Measurements from ENCODE around the gene SYPL1. TPM values are rescaled to one million over a fixed set of nuclear protein-coding genes. Genes with fewer than 3 reads are reported as not detected.

Gene SYPL1
- total and polyA plus RNA-seq, 7 donors, result 66.3 to 113 (median 79.0) TPM

DNA sequence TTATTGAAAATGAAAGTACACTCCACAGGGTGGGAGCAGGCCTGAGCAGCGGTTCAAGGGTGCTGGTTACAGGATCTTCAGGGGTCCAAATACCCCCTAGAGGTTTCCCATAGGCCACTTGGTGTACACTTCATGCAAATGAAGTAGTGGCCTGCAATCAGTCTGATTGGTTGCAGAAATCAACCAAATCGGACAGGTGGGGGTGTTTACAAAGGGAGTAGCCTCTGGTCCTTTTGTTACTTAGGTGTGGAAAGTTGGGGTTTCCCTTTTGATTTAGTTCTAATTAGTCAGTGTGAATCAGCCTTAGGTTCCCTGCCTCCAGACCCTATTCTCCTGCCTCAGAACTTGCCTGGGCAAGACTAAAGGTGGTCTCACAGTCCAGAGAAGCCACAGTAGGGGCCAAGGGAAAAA, 49.6 kb downstream of the SYPL1 start:
- 80 to 87% (median 86%) methylated on average over 2 of the region's 2 CpGs for WGBS, 3 donors
- intact Hi-C loops (cut with DNase I), result loop anchor here in 1 of 2 donors (10.0 kb wide), 1 partner anchor 222 kb away; the partner anchor contains the start of gene NAMPT
- Histone ChIP-seq H3K36me3 (ENCODE audit: insufficient read depth in 1 of 2, low read depth in 1 of 2) (no peaks in the 10 kb centered on the region), H3K9me3 (no peaks in the 10 kb centered on the region), H3K27me3 (ENCODE audit: insufficient read depth in 3 of 3, low read length in 2 of 3) (no peaks in the 10 kb centered on the region), H3K4me3 (no peak overlapping the region), H3K27ac (no peak overlapping the region), H3K4me1 (peaks cover 14% of the 10 kb centered on the region)
- TF ChIP-seq, protein P1, sequence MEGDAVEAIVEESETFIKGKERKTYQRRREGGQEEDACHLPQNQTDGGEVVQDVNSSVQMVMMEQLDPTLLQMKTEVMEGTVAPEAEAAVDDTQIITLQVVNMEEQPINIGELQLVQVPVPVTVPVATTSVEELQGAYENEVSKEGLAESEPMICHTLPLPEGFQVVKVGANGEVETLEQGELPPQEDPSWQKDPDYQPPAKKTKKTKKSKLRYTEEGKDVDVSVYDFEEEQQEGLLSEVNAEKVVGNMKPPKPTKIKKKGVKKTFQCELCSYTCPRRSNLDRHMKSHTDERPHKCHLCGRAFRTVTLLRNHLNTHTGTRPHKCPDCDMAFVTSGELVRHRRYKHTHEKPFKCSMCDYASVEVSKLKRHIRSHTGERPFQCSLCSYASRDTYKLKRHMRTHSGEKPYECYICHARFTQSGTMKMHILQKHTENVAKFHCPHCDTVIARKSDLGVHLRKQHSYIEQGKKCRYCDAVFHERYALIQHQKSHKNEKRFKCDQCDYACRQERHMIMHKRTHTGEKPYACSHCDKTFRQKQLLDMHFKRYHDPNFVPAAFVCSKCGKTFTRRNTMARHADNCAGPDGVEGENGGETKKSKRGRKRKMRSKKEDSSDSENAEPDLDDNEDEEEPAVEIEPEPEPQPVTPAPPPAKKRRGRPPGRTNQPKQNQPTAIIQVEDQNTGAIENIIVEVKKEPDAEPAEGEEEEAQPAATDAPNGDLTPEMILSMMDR (IDR thresholded peaks at IDR 0.05), result no peak
- ATAC-seq (no peak), DNase-seq (no peak)

DNA sequence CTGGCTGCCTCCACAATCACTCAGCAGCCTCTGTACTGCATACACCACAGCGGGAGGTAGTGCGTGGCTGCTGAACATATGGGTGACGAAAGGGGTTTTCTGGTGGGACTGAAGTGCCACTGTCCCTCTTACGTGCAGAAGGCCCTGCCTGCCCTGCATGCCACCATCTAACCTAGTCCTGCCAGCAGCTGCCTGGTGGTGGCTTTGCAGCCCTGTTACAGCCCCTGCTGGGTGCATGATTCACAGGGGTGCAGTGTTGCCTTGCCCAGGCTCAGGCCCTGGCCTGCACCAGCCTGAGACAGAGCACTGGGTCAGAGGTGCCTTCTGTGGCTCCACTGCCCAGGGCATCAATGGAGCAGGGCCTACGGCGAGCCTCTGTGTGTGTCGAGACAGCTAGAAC, 50.1 kb downstream of the SYPL1 start:
- ATAC-seq, result no peak
- no peaks in the 10 kb centered on the region for H3K27me3 ChIP-seq (ENCODE audit: insufficient read depth in 3 of 3, low read length in 2 of 3)
- H3K4me3 ChIP-seq, result no peak overlapping the region
- WGBS, 3 donors, result 94 to 97% (median 95%) methylated on average over 7 of the region's 7 CpGs
- no peaks in the 10 kb centered on the region for H3K9me3 ChIP-seq
- TF ChIP-seq, protein P1 (IDR thresholded peaks at IDR 0.05), result no peak
- H3K27ac ChIP-seq, result no peak overlapping the region
- peaks cover 14% of the 10 kb centered on the region for H3K4me1 ChIP-seq
- no peak for DNase-seq
- intact Hi-C loops (cut with DNase I), result loop anchor here in 1 of 2 donors (10.0 kb wide), 1 partner anchor 223 kb away; the partner anchor contains the start of gene NAMPT
- no peaks in the 10 kb centered on the region for H3K36me3 ChIP-seq (ENCODE audit: insufficient read depth in 1 of 2, low read depth in 1 of 2)

DNA sequence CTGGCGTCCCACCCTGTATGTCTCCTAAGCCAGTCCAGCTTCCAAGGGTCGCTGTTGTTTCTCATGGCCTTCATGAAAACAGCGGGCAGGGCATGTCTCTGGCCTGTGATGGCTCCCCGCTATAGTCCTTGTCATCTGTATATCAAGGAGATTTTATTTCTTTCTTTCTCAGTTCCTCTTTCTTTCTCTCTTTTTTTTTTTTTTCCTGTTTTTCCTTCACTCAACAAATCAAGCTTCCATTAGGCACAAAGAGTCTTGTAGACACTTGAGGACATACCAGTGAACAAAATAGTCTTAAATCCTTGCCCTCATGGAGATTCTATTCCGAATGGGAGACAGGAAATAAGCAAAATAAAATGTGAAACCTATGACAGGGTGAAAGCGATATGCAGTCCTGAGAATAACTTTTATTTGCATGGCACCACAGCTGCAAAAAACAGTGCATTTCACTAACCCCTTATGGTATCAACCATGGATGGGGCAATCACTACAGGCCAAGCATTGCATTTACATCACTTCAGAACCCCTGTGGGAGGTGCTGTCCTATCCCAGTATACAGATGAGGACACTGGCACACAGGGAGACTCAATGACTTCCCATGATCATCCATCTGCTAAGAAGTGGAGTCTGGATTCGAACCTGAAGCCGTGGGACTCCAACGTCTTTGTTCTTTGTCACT, 50.7 kb downstream of the SYPL1 start:
- intact Hi-C loops (cut with DNase I), result loop anchor here in 1 of 2 donors (10.0 kb wide), 1 partner anchor 223 kb away; the partner anchor contains the start of gene NAMPT

DNA sequence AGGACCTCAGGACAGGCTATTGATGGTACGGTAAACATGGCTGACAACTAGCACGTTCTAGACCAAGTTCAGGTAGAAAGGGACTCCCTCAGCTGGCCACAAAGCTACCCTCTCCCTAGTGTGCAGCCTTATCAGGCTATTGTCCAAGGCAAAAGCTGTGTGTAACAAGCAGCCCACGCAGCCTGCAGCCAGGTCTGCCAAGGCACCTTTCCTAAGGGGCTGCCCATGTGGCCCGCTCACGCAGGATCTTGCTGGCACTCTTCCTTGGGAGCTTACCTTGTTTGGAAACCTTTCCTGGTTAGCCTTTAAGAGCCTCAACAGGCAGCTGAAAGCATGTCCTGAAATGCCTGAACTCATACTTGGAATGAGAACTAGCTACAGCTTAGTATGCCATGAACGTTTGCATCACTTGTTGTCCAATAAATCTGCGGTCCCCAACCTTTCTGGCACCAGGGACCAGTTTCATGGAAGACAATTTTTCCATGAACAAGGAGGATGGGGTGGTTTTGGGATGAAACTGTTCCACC, 51.7 kb downstream of the SYPL1 start:
- Histone ChIP-seq H3K9me3 (no peaks in the 10 kb centered on the region), H3K36me3 (ENCODE audit: insufficient read depth in 1 of 2, low read depth in 1 of 2) (no peaks in the 10 kb centered on the region), H3K4me1 (peaks cover 5% of the 10 kb centered on the region), H3K4me3 (no peak overlapping the region), H3K27ac (no peak overlapping the region), H3K27me3 (ENCODE audit: insufficient read depth in 3 of 3, low read length in 2 of 3) (no peaks in the 10 kb centered on the region)
- TF ChIP-seq, protein P1 (IDR thresholded peaks at IDR 0.05), result no peak
- ATAC-seq (no peak), DNase-seq (no peak)
- 86 to 93% (median 91%) methylated on average over 7 of the region's 7 CpGs for WGBS, 3 donors
- intact Hi-C loops (cut with DNase I), result loop anchor here in 1 of 2 donors (10.0 kb wide), 1 partner anchor 224 kb away; the partner anchor contains the start of gene NAMPT

More for the DNA sequence above, 50.7 kb downstream of the SYPL1 start:
- H3K27me3 ChIP-seq (ENCODE audit: insufficient read depth in 3 of 3, low read length in 2 of 3), result no peaks in the 10 kb centered on the region
- 89 to 95% (median 94%) methylated on average over 9 of the region's 9 CpGs for WGBS, 3 donors
- H3K4me1 ChIP-seq, result peaks cover 14% of the 10 kb centered on the region
- H3K27ac ChIP-seq, result no peak overlapping the region
- no peak for ATAC-seq
- TF ChIP-seq, protein P1 (IDR thresholded peaks at IDR 0.05), result no peak
- no peaks in the 10 kb centered on the region for H3K9me3 ChIP-seq
- no peak overlapping the region for H3K4me3 ChIP-seq
- H3K36me3 ChIP-seq (ENCODE audit: insufficient read depth in 1 of 2, low read depth in 1 of 2), result no peaks in the 10 kb centered on the region
- no peak for DNase-seq

Measured in psoas muscle (tissue), 8 donors.